GM18870 (cell line): ENCODE measurements around the gene DCAF11.
A peak's percentile ranks its signal among the peaks of the same experiment; 100 is the strongest.
"Not testable (repeated sequence)": the region's sequence is repeated elsewhere in the genome, so short reads cannot be mapped to it uniquely, and the experiment has no call there.

Source experiments
- ATAC-seq: cut with Tn5 transposase; IDR thresholded peaks from one replicate; pipeline ENCODE4 v1.9.1; 2021; ENCODE audit warnings: moderate library complexity; ENCODE audit not compliant: unreplicated experiment

Gene DCAF11

DNA sequence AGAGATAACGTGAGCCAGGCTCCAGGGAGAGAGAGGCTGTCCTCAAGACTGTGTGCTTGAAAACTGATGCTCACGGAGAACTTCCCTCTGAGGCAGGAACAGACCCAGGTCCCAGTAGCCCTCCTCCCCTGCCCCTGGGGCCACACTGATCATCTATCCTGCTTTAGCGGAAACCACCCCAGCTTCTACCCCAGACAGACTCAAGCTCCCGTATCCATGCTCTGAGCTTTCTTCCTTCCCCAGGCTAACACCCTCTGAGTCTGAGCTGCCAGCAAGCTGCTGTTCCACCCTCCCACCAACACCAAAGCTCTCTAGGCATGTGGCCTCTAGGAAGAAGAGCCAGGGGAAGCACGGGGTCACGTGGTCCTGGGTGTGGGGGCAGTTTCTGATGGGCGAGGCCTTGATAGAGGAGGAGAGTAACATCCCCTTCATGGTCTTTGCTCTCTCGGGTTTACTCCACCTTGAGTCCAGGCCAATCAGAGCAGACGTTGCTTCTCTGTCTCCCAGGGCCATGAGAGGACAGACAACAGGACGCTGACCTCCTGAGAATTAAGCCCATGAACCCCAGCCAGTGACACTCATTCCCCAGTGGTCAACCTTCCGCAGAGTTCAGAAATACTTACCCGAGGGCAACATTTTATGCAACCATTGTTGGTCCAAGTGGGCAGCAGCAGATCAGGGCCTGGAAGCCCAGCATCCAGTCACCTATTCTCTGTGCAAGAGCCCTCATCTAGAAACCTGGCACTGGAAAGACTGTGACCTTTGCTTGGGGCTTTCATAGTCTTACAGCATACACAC lies 19.1 kb upstream of the DCAF11 start:
- ATAC-seq, result peak; percentile 71

GRCh38 chr14:24096545-24097181 lies 17.9 kb upstream of the DCAF11 start:
- no peak for ATAC-seq

DNA sequence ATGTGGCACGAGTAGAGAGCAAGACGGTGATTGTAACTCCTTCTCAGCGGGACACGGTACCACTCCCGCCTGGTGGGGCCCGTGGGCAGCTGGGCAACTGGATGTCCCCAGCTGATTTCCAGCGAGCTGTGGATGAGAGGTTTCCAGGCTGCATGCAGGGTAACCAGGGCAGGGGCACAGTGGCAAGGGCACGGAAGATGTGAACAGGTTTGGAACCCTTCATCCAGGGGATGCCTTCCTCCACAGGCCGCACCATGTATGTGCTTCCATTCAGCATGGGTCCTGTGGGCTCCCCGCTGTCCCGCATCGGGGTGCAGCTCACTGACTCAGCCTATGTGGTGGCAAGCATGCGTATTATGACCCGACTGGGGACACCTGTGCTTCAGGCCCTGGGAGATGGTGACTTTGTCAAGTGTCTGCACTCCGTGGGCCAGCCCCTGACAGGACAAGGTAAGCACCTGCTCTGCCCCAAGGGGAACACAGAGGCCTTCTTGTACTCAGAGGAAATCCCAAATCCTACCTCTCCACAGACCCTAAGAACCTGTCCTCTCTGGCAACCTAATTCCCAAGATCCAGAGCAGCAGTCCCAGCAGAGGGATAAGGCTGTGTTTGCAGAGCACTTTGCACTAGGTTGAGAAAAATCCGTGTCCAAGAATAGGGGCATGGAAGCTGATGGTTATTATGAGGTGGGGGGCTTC lies 16.2 kb upstream of the DCAF11 start:
- no peak for ATAC-seq

GRCh38 chr14:24098927-24099813 lies 15.4 kb upstream of the DCAF11 start:
- no peak for ATAC-seq

DNA sequence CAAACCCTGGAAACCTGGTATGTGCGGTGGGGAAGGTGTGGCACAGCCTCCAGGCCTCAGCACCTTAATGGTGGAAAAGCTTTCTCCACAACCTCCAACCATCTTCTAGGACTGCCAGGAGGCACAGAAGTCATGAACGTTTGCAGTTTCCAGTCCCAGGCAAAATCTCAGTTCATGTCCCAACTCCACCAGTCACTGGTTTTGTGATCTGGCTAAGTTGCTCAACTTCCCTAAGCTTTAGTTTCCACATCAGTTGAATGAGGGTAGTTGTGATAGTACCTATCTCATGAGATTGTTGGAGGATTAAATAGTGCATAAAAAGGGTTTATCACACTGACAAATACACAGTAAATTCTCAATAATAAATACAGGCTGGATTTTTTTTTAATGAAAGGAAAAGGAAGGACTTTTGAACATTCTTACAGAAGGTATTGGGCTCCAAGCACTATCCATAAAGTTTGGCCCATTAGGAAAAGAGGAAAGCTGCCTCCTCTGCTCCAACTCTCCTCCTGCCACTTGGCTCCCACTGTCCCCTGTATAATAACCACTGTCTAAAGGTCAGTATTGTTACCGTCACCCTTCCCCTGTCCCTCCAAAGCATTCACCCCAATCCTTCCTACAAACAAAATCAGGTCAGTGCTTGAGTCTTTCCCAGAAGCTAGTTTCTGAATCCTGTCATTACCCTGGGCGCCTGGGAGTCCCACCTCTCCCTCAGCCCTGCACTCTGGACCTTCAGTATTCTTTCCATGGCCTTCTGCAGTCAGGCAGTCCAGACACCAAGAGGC lies 14.2 kb upstream of the DCAF11 start:
- ATAC-seq, result no peak

DNA sequence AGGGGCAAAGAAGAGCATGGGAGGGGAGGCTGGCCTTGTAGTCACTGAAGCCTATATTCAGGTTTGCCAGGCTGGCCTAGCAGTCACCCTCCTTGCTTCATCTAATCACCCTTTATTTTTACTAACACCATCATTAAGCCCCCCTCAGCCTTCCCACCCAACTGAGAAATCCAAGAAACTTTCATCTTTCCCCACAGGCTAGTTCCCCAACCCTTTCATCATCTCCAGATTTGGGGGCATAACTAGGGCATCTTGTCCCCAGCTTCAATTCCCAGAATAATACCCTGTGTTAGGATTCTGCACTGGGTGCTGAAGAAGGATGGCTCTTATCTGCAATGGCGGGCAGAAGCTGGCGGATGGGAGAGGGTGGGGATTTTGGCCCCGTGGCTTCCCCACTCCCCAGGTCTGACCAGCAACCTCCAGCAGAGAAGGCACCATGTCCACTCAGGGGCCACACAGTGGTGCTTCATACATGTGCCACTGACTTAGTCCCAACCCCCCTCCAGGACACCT lies 13.5 kb upstream of the DCAF11 start:
- ATAC-seq, result no peak

DNA sequence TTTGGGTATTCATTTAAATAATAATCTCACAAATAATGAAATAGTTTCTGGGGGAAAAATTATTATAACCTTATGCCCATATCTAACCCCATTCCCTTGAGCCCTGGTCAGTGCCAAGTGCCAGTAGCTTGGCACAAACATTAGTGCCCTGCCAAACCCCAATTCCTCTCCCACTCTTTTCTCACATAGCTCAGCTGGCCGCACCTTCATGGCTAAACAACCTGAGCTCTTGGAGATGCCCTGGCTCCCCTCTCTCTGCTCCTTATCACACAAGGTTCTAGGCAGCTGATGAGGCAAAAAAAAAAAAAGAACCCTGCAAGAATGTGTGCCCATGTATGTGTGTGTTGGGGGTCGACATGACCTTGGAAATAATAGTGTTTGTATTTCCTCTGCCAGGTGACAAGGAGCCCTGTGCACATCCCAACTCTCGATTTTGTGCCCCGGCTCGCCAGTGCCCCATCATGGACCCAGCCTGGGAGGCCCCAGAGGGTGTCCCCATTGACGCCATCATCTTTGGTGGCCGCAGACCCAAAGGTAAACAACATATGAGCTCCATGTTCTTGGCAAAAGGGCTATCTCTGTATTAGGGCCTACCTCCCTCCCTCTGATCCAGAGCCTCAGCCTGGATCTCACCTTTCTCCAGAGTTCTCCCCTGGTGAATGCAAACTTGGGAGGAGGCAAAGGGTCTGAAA lies 12.1 kb upstream of the DCAF11 start:
- no peak for ATAC-seq

DNA sequence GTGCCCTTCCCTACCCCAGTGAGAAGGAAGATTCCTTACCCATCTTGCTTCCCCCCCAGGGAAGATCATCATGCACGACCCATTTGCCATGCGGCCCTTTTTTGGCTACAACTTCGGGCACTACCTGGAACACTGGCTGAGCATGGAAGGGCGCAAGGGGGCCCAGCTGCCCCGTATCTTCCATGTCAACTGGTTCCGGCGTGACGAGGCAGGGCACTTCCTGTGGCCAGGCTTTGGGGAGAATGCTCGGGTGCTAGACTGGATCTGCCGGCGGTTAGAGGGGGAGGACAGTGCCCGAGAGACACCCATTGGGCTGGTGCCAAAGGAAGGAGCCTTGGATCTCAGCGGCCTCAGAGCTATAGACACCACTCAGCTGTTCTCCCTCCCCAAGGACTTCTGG lies 11.1 kb upstream of the DCAF11 start:
- ATAC-seq, result no peak

GRCh38 chr14:24105609-24106239 lies 8.9 kb upstream of the DCAF11 start:
- not testable (repeated sequence) for ATAC-seq

- no peak for ATAC-seq
These were observed 7.8 kb upstream of the DCAF11 start for GRCh38 chr14:24106672-24107271.

DNA sequence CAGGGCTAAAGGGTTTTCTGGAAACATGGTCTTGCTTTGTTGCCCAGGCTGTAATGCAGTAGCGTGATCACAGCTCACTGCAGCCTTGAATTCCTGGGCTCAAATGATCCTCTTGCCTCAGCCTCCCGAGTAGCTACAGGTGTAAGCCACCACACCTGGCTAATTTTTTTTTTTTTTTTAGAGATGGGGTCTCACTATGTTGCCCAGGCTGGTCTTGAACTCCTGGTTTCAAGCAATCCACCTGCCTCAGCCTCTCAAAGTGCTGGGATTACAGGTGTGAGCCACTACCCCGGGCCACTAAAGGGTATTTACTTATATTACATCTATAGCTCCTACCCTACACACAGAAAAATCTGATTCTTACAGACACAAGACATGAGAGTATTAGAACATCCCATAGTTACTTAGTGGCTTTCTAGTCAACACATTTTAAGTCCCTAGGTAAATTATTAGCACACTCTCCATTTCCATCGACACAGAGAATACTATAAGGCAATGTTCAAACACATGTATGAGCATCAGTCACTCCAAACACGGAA lies 6.2 kb upstream of the DCAF11 start:
- peak; percentile 14 for ATAC-seq

- no peak for ATAC-seq
These were observed 4.5 kb upstream of the DCAF11 start for GRCh38 chr14:24110060-24110459.

GRCh38 chr14:24110523-24110922 lies 4.1 kb upstream of the DCAF11 start:
- ATAC-seq, result no peak

DNA sequence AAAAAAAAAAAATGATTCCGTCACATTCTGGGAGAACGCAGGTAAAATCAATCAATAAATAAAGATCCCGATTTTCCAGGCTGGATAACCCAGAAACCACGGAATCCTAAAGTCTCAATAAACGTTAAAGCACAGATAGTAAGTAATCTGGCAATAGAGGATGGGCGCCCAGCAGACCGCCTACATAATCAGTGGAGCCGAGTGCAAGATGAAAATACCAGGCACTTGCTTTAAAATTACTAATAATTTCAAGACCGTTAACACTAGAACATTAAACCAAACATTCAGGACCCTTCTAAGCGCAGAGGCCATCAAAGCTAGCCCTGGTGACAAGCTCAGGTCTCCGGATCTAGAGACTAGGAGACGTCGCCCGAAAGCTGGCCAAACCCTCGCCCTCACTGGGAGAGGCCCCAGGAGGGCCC lies 1.2 kb upstream of the DCAF11 start:
- no peak for ATAC-seq

DNA sequence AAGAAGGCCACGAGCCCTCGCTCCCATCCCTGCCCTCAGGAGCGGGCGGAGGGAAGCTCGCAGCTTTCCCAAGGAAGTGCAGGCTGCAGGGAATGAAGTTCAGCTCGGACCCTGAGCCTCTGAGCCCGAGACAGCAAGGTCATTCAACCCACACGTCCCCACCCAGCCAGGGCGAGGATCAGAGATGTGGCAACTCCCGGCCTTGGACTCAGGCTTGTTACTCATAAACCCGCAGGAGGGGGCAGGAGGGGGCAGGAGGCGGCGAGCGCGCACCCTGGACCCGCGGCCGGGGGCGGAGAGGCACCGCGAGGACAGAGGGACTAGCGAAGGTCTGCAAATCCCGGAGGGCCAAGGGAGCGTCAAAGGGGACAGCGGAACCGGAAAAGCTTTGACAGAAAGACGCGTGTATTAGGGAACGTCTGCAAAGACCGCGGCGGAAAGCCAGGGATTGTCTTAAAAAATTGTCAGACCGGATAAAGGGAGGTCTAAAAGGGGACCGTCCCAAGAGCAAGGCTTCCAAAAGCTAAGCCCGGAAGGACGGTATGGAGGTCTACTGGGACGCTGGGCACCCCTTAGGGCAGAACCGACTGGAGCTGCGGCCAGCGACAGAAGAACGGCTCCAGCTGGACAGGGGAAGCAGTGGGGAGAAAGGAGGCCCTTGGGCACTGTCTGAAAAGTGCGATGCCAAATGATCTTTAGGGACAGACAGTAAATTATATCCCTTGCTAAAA lies 611 bp upstream of the DCAF11 start:
- ATAC-seq, result no peak

- ATAC-seq, result no peak
These were observed 998 bp downstream of the DCAF11 start for GRCh38 chr14:24115422-24116127.
